Measurements from ENCODE around the gene CRYBA4.

The CRYBA4 gene

DNA sequence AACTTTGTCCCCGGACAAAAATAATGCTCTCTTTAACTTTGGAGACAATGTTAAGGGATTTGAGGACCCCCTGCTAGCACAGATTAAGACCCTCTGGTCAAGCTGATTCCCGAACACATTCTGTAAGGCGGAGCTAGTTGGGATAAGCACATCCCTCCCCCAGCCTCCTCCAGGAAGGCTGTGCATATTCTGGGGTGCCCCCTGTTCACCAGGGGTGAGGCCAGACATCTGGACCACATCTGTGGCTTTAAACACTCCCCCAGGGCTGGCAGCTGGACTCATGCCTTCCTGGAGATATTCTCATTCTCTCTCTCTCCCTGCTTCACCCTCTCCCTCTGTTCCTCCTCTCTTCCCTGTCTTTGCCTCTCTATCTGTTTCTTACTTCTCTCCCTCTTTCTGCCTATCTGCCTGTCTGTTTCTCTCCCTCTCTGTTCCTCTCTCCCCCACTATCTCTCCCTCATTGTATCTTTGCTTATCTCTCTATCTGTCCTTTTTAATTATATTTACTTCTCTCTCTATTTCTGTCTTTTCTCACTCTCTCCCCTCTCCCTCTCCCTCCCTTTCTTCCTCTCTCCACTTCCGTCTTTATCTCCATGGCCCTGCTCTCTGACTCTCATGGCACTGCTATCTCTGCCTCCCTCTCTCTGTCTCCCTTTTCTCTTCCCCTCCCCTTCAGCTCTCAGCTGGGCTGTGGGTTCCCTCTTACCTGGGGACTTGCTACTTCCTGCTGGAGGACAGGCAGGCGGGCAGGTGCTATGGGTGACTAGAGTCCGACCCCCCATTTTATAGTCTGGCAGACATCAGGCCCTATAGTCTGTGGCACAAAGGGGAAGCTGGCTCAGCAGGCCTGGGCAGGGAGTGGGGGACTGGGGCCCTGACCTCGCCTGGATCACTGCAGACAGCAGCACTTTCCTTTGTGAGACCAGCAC lies 4.2 kb upstream of the CRYBA4 start, which contains the start of gene CRYBB1:
CRYBB1 (minus strand) TSS at position 757 of the 929 bp plus-strand sequence. CDS start 1,708 bp downstream, outside the sequence.
- no peaks in the 10 kb centered on the region for H3K9me3 Mint-ChIP-seq
- no peaks in the 10 kb centered on the region for H3K27me3 Mint-ChIP-seq
- peaks cover 34% of the 10 kb centered on the region for H3K4me1 Mint-ChIP-seq
- no peak for ATAC-seq (replicated peaks; ENCODE audit: extremely low read depth, poor library complexity, severe bottlenecking)
- H3K4me3 Mint-ChIP-seq: no peak within 1 kb of the TSS
- no peaks in the 10 kb centered on the region for H3K36me3 Mint-ChIP-seq (ENCODE audit: insufficient read depth)
- H3K27ac Mint-ChIP-seq (ENCODE audit: low read depth): peak within 1 kb of the TSS; percentile 75
- DNase-seq (ENCODE audit: low spot score in 2 of 2): no peak

GRCh38 chr22:26618455-26618854 lies 3.3 kb upstream of the CRYBA4 start:
- ATAC-seq (replicated peaks; ENCODE audit: extremely low read depth, poor library complexity, severe bottlenecking) (no peak), DNase-seq (ENCODE audit: low spot score in 2 of 2) (no peak)
- Mint-ChIP-seq H3K4me1 (peaks cover 29% of the 10 kb centered on the region), H3K4me3 (no peak overlapping the region), H3K9me3 (no peaks in the 10 kb centered on the region), H3K36me3 (ENCODE audit: insufficient read depth) (no peaks in the 10 kb centered on the region), H3K27me3 (no peaks in the 10 kb centered on the region), H3K27ac (ENCODE audit: low read depth) (peak overlapping the region; percentile 75)

- peaks cover 24% of the 10 kb centered on the region for H3K4me1 Mint-ChIP-seq
- no peaks in the 10 kb centered on the region for H3K27me3 Mint-ChIP-seq
- H3K27ac Mint-ChIP-seq (ENCODE audit: low read depth): peak overlapping the region; percentile 64
- ATAC-seq (replicated peaks; ENCODE audit: extremely low read depth, poor library complexity, severe bottlenecking) (no peak), DNase-seq (ENCODE audit: low spot score in 2 of 2) (no peak)
- no peak overlapping the region for H3K4me3 Mint-ChIP-seq
- H3K36me3 Mint-ChIP-seq (ENCODE audit: insufficient read depth): no peaks in the 10 kb centered on the region
- H3K9me3 Mint-ChIP-seq: peaks cover 6% of the 10 kb centered on the region
These were observed 2.3 kb upstream of the CRYBA4 start for GRCh38 chr22:26619510-26619909.

DNA sequence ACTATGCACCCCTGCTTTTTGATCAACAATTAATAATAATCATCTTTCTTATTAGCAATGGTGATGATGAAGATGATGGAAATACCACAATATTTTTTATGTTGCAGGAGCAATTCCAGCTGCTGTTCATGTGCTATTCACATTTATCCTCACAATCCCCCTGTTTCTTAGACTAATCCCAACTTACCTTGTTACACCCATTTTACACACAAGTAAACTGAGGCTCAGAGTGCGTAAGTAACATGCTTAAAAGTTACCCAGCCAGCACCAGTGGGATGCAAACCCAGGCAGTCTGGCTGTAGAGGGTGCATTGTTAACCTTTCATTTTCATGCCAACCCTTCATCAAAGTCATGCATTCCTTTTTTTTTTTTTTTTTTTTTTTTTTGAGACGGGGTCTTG lies 1.6 kb upstream of the CRYBA4 start:
- Mint-ChIP-seq H3K36me3 (ENCODE audit: insufficient read depth) (no peaks in the 10 kb centered on the region), H3K4me1 (peaks cover 24% of the 10 kb centered on the region), H3K27ac (ENCODE audit: low read depth) (peak overlapping the region; percentile 64), H3K9me3 (peaks cover 6% of the 10 kb centered on the region), H3K27me3 (no peaks in the 10 kb centered on the region), H3K4me3 (no peak overlapping the region)
- DNase-seq (ENCODE audit: low spot score in 2 of 2) (no peak), ATAC-seq (replicated peaks; ENCODE audit: extremely low read depth, poor library complexity, severe bottlenecking) (no peak)

- ATAC-seq (replicated peaks; ENCODE audit: extremely low read depth, poor library complexity, severe bottlenecking) (no peak), DNase-seq (ENCODE audit: low spot score in 2 of 2) (no peak)
- no peak overlapping the region for H3K27ac Mint-ChIP-seq (ENCODE audit: low read depth)
- no peaks in the 10 kb centered on the region for H3K36me3 Mint-ChIP-seq (ENCODE audit: insufficient read depth)
- H3K27me3 Mint-ChIP-seq: no peaks in the 10 kb centered on the region
- peaks cover 6% of the 10 kb centered on the region for H3K9me3 Mint-ChIP-seq
- H3K4me1 Mint-ChIP-seq: peaks cover 22% of the 10 kb centered on the region
- no peak overlapping the region for H3K4me3 Mint-ChIP-seq
These were observed 2.2 kb downstream of the CRYBA4 start for GRCh38 chr22:26623984-26624383.

GRCh38 chr22:26624803-26625202 lies 3.0 kb downstream of the CRYBA4 start:
- DNase-seq (ENCODE audit: low spot score in 2 of 2) (no peak), ATAC-seq (replicated peaks; ENCODE audit: extremely low read depth, poor library complexity, severe bottlenecking) (no peak)
- Mint-ChIP-seq H3K4me3 (no peak overlapping the region), H3K27ac (ENCODE audit: low read depth) (no peak overlapping the region), H3K36me3 (ENCODE audit: insufficient read depth) (no peaks in the 10 kb centered on the region), H3K27me3 (no peaks in the 10 kb centered on the region), H3K9me3 (peaks cover 6% of the 10 kb centered on the region), H3K4me1 (peaks cover 19% of the 10 kb centered on the region)

- peaks cover 29% of the 10 kb centered on the region for H3K4me1 Mint-ChIP-seq
- H3K27me3 Mint-ChIP-seq: no peaks in the 10 kb centered on the region
- peak overlapping the region; percentile 42 for H3K27ac Mint-ChIP-seq (ENCODE audit: low read depth)
- no peak for ATAC-seq (replicated peaks; ENCODE audit: extremely low read depth, poor library complexity, severe bottlenecking)
- H3K4me3 Mint-ChIP-seq: no peak overlapping the region
- DNase-seq (ENCODE audit: low spot score in 2 of 2): no peak
- no peaks in the 10 kb centered on the region for H3K36me3 Mint-ChIP-seq (ENCODE audit: insufficient read depth)
- no peaks in the 10 kb centered on the region for H3K9me3 Mint-ChIP-seq
These were observed 8.4 kb downstream of the CRYBA4 start for GRCh38 chr22:26629988-26630761.

DNA sequence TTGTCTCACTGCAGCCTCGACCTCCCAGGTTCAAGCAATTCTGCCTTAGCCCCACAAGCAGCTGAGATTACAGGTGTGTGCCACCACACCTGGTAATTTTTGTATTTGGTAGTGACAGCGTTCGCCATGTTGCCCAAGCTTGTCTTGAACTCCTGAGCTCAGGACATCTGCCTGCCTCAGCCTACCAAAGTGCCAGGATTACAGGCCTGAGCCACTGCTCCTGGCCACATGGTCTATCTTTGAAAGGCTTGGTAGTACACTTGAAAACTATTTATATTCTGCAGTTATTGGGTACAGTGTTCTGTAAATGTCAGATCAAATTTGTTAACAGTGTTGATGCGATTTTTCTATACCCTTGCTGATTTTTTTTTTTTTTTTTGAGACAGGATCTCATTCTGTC lies 9.5 kb downstream of the CRYBA4 start:
- H3K36me3 Mint-ChIP-seq (ENCODE audit: insufficient read depth): no peaks in the 10 kb centered on the region
- no peak overlapping the region for H3K4me3 Mint-ChIP-seq

DNA sequence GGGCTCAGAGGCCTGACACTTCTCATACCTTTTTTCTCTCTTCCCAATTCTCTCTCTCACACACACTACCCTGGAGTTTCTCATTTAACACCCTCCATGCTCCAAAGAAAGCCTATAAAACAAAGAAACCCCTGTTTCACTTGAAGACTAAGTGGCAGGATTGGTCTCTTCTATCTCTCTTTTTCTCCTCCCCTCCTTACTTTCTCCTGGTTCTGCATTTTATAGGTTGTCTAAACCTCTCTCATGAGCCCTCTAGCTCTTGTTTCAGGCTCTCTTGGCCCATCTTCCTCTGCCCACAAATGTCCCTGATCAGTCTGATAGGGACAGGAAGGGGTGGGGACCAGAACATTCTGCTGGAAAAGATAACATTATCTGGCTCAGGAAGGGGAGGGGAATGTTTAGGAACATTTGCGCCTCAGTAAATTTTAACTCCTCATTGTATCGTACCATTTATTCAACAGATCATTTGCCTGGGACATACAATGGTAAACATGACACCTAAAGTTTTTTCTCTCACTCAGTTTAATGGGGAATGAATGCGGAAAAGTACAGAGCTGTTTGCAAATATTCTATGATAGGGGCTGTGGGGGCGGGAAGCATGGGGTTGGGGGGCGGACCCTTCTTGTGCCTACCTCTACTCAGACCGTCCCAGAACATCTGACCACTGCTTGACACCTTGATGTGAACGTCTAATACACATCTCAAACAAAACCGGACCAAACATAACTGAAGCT lies 10.8 kb downstream of the CRYBA4 start:
- Mint-ChIP-seq H3K4me1 (peaks cover 35% of the 10 kb centered on the region), H3K27me3 (no peaks in the 10 kb centered on the region), H3K27ac (ENCODE audit: low read depth) (no peak overlapping the region), H3K4me3 (no peak overlapping the region), H3K36me3 (ENCODE audit: insufficient read depth) (no peaks in the 10 kb centered on the region), H3K9me3 (no peaks in the 10 kb centered on the region)
- DNase-seq (ENCODE audit: low spot score in 2 of 2) (no peak), ATAC-seq (replicated peaks; ENCODE audit: extremely low read depth, poor library complexity, severe bottlenecking) (no peak)

More for the DNA sequence above, 9.5 kb downstream of the CRYBA4 start:
- no peaks in the 10 kb centered on the region for H3K9me3 Mint-ChIP-seq
- H3K27ac Mint-ChIP-seq (ENCODE audit: low read depth): no peak overlapping the region
- ATAC-seq (replicated peaks; ENCODE audit: extremely low read depth, poor library complexity, severe bottlenecking): no peak
- no peaks in the 10 kb centered on the region for H3K27me3 Mint-ChIP-seq
- H3K4me1 Mint-ChIP-seq: peaks cover 33% of the 10 kb centered on the region
- no peak for DNase-seq (ENCODE audit: low spot score in 2 of 2)

- DNase-seq (ENCODE audit: low spot score in 2 of 2) (no peak), ATAC-seq (replicated peaks; ENCODE audit: extremely low read depth, poor library complexity, severe bottlenecking) (no peak)
- Mint-ChIP-seq H3K9me3 (no peaks in the 10 kb centered on the region), H3K27me3 (no peaks in the 10 kb centered on the region), H3K36me3 (ENCODE audit: insufficient read depth) (no peaks in the 10 kb centered on the region), H3K27ac (ENCODE audit: low read depth) (no peak overlapping the region), H3K4me3 (no peak overlapping the region), H3K4me1 (peaks cover 20% of the 10 kb centered on the region)
These were observed 12.4 kb downstream of the CRYBA4 start for GRCh38 chr22:26634189-26634588.

- ATAC-seq (replicated peaks; ENCODE audit: extremely low read depth, poor library complexity, severe bottlenecking) (no peak), DNase-seq (ENCODE audit: low spot score in 2 of 2) (no peak)
- no peak overlapping the region for H3K4me3 Mint-ChIP-seq
- H3K9me3 Mint-ChIP-seq: no peaks in the 10 kb centered on the region
- H3K27me3 Mint-ChIP-seq: no peaks in the 10 kb centered on the region
- no peaks in the 10 kb centered on the region for H3K36me3 Mint-ChIP-seq (ENCODE audit: insufficient read depth)
- no peak overlapping the region for H3K27ac Mint-ChIP-seq (ENCODE audit: low read depth)
- H3K4me1 Mint-ChIP-seq: peaks cover 20% of the 10 kb centered on the region
These were observed 13.4 kb downstream of the CRYBA4 start for GRCh38 chr22:26635117-26635516.

GRCh38 chr22:26636296-26636695 lies 14.5 kb downstream of the CRYBA4 start:
- no peaks in the 10 kb centered on the region for H3K27me3 Mint-ChIP-seq
- H3K4me3 Mint-ChIP-seq: no peak overlapping the region

More at GRCh38 chr22:26636296-26636695, 14.5 kb downstream of the CRYBA4 start:
- DNase-seq (ENCODE audit: low spot score in 2 of 2): no peak
- ATAC-seq (replicated peaks; ENCODE audit: extremely low read depth, poor library complexity, severe bottlenecking): no peak
- peaks cover 30% of the 10 kb centered on the region for H3K4me1 Mint-ChIP-seq
- no peak overlapping the region for H3K27ac Mint-ChIP-seq (ENCODE audit: low read depth)
- no peaks in the 10 kb centered on the region for H3K9me3 Mint-ChIP-seq
- H3K36me3 Mint-ChIP-seq (ENCODE audit: insufficient read depth): no peaks in the 10 kb centered on the region
